Gastroesophageal sphincter (tissue), 3 donors: ENCODE results near the gene EPS8L1.

Source experiments
- CTCF ChIP-seq, 4 experiments: fragments of 200-600 bp in 2 of 4; fragments of 450-650 bp in 2 of 4; sonication (generic) in 1 of 4; IDR thresholded peaks; one replicate each; pipeline ENCODE4 v1.5.1; 2017 to 2019; ENCODE audit warnings: antibody characterized with exemption in 4 of 4, mild to moderate bottlenecking in 2 of 4, moderate library complexity in 2 of 4
- POLR2A ChIP-seq, 2 donors: fragments of 450-650 bp; IDR thresholded peaks; one replicate each; pipeline ENCODE4 v1.6.1; 2017; ENCODE audit warnings: antibody characterized with exemption in 2 of 2, mild to moderate bottlenecking in 2 of 2, moderate library complexity in 1 of 2
- POLR2AphosphoS5 ChIP-seq: sonication (generic); formaldehyde crosslinking; IDR thresholded peaks from one replicate; pipeline ENCODE4 v1.6.1; 2017; ENCODE audit warnings: antibody characterized with exemption

GRCh38 chr19:55041244-55041626, 34.4 kb upstream of the EPS8L1 start:
- TF ChIP-seq CTCF (IDR thresholded peaks at IDR 0.05), result no peak
- TF ChIP-seq POLR2A (IDR thresholded peaks at IDR 0.05), result no peak
- TF ChIP-seq POLR2AphosphoS5, result no peak
